ENCODE results near the gene HMCN2. TPM values are rescaled to one million over a fixed set of nuclear protein-coding genes. Genes with fewer than 3 reads are reported as not detected.

Gene HMCN2
- total and polyA plus RNA-seq, 2 of the 4 experiments (the other 2 are of a cell fraction), result 0.02 TPM; not detected in 1

- no peak for TF ChIP-seq CHD1 (IDR thresholded peaks at IDR 0.05; ENCODE audit: low read depth, low read length)
- TF ChIP-seq RCOR1 (IDR thresholded peaks at IDR 0.05; ENCODE audit: insufficient replicate concordance, low read length), result no peak
- TF ChIP-seq RFX5 (IDR thresholded peaks at IDR 0.05; ENCODE audit: low read depth, low read length), result no peak
These were observed 29.8 kb upstream of the HMCN2 start (continued) for GRCh38 chr9:130235558-130236435.

GRCh38 chr9:130236436-130236985 lies 29.0 kb upstream of the HMCN2 start:
- ATAC-seq (ENCODE audit: low read depth) (no peak), DNase-seq (no peak)
- H3K4me2 ChIP-seq (ENCODE audit: low read depth, low read length), result no peak overlapping the region
- peaks cover 22% of the 10 kb centered on the region; the same call in 1 of the 2 replicates for H4K20me1 ChIP-seq (ENCODE audit: insufficient read depth, low read length)
- H2AFZ ChIP-seq (replicated peaks; ENCODE audit: low read length, poor library complexity), result no peak overlapping the region
- H3K27me3 ChIP-seq (ENCODE audit: control insufficient read depth, insufficient read depth, low read length), result no peaks in the 10 kb centered on the region
- ChIA-PET POLR2A (ENCODE audit: unreplicated experiment) (no interaction called here), CTCF (interaction anchor here (1.2 kb wide), 1 partner anchor 129 kb away, joined by 7 read pairs; no protein-coding TSS in a partner anchor)
- no peak overlapping the region for H2BK15ac ChIP-seq (ENCODE audit: low read depth, low read length)
- dilution Hi-C loops (cut with HindIII; ENCODE audit: low sequenced_read_pairs, unreplicated experiment) (loop anchor here (25.0 kb wide), 1 partner anchor 124 kb away; no protein-coding TSS in a partner anchor), in situ Hi-C loops (cut with MboI; ENCODE audit: low sequenced_read_pairs) (loop anchor here (25.0 kb wide), 1 partner anchor 124 kb away; no protein-coding TSS in a partner anchor), intact Hi-C loops (cut with micrococcal nuclease) (loop anchor here (1.0 to 10.0 kb wide), 4 partner anchors 64 to 352 kb away; partner anchors contain the start of gene NCS1)
- peaks cover 8% of the 10 kb centered on the region for H3K4me1 ChIP-seq (ENCODE audit: control insufficient read depth, insufficient read depth, low read length)
- H2BK120ac ChIP-seq (ENCODE audit: low read depth, low read length), result no peak overlapping the region
- no peak for TF ChIP-seq MAZ (IDR thresholded peaks at IDR 0.05; ENCODE audit: borderline replicate concordance, low read depth, low read length)
- TF ChIP-seq CEBPB (IDR thresholded peaks at IDR 0.05; ENCODE audit: low read depth, low read length), result no peak
- TF ChIP-seq, protein P1, sequence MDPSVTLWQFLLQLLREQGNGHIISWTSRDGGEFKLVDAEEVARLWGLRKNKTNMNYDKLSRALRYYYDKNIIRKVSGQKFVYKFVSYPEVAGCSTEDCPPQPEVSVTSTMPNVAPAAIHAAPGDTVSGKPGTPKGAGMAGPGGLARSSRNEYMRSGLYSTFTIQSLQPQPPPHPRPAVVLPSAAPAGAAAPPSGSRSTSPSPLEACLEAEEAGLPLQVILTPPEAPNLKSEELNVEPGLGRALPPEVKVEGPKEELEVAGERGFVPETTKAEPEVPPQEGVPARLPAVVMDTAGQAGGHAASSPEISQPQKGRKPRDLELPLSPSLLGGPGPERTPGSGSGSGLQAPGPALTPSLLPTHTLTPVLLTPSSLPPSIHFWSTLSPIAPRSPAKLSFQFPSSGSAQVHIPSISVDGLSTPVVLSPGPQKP (IDR thresholded peaks at IDR 0.05; ENCODE audit: borderline replicate concordance, low read depth, low read length), result no peak
- TF ChIP-seq SMC3 (IDR thresholded peaks at IDR 0.05; ENCODE audit: low read depth, low read length), result no peak
- H3K9ac ChIP-seq (ENCODE audit: low read depth, low read length), result no peak overlapping the region
- H3K4me3 ChIP-seq (ENCODE audit: insufficient read depth, low read depth, low read length), result no peak overlapping the region
- H3K23ac ChIP-seq (ENCODE audit: low read depth, low read length), result no peak overlapping the region
- H3K9me1 ChIP-seq (ENCODE audit: insufficient read depth, low read length), result peaks cover 19% of the 10 kb centered on the region
- peaks cover 23% of the 10 kb centered on the region for H3K36me3 ChIP-seq (ENCODE audit: control insufficient read depth, insufficient read depth, low read length)
- peaks cover 0 to 16% of the 10 kb centered on the region in 2 experiments; a peak in 2 of 4 replicates for H3K79me1 ChIP-seq (ENCODE audit: low read depth in 1 of 2, low read length in 2 of 2)
- no peak overlapping the region for H3K4ac ChIP-seq (ENCODE audit: low read depth, low read length)
- H3K9me3 ChIP-seq (ENCODE audit: control insufficient read depth, insufficient read depth, low read length), result no peaks in the 10 kb centered on the region
- peak overlapping the region; percentile 23 for H2AK5ac ChIP-seq (ENCODE audit: low read depth, low read length)
- no peak overlapping the region for H3K18ac ChIP-seq (ENCODE audit: low read depth, low read length)
- no TSS peak for BruUV-seq (replicated peaks)
- 60% methylated on average over 1 of the region's 10 CpGs; no CpG with 5 or more reads in 1 of the 2 experiments for WGBS, 2 experiments (ENCODE audit: extremely low coverage in 2 of 2, insufficient read length in 1 of 2)
- H4K8ac ChIP-seq (ENCODE audit: low read depth in 2 of 2, low read length in 2 of 2), result no peak overlapping the region
- H4K91ac ChIP-seq (ENCODE audit: insufficient read depth, low read depth, low read length), result no peak overlapping the region
- no peak overlapping the region for H3K56ac ChIP-seq (ENCODE audit: extremely low read depth, insufficient read depth, low read length)
- no peak overlapping the region for H4K5ac ChIP-seq (ENCODE audit: low read depth, low read length)
- peak overlapping the region; percentile 60 for H2AK9ac ChIP-seq (replicated peaks; ENCODE audit: low read depth, low read length, poor library complexity)
- H3K27ac ChIP-seq (ENCODE audit: insufficient read depth, low read length), result no peak overlapping the region
- H3K14ac ChIP-seq (replicated peaks; ENCODE audit: low read depth, low read length), result no peak overlapping the region
- no peak overlapping the region for H2BK20ac ChIP-seq (ENCODE audit: low read depth, low read length)
- no peak overlapping the region for H2BK5ac ChIP-seq (ENCODE audit: low read depth, low read length, poor library complexity, severe bottlenecking)
